ENCODE measurements around the gene C3orf80.

DNA sequence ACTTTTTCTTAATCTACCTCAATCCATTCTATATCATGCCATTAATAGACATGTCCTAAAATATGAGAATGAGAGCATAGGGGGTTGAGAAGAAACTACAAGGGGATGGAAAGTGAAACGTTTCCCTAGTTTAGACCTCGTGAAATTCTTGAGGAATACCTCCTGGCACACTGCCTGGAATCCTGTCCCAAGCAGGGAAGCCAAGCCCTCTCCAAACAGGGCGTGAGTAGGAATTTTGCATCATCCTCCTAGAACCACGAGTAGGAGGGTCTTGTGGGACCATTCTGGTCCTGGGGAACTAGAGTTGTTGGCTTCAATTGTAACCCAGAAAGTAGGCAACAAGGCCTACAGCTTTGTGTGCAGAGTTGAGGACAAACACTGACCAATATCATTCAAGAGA lies 19.6 kb upstream of the C3orf80 start:
- TF ChIP-seq EZH2phosphoT487 (IDR thresholded peaks at IDR 0.05; ENCODE audit: insufficient read depth, low read depth) (no peak), EZH2 (IDR thresholded peaks at IDR 0.05; ENCODE audit: insufficient read depth, poor library complexity, severe bottlenecking) (no peak)

Measured in GM23248 (cell line).